ENCODE results near the gene DNAJB14.
"Not testable (repeated sequence)": the region's sequence is repeated elsewhere in the genome, so short reads cannot be mapped to it uniquely, and the experiment has no call there.

DNAJB14 gene
- long read RNA-seq, donor 1, full-length matches to known transcripts, result 5 of 5 reads
- long read RNA-seq, donor 1, partial matches to known transcripts, result 0 of 5 reads
- long read RNA-seq, donor 1, other reads (novel, unspliced or antisense), result 0 of 5 reads
- long read RNA-seq, donor 2, full-length matches to known transcripts, result 5 of 5 reads
- long read RNA-seq, donor 2, partial matches to known transcripts, result 0 of 5 reads
- long read RNA-seq, donor 2, other reads (novel, unspliced or antisense), result 0 of 5 reads
- long read RNA-seq, donor 3, full-length matches to known transcripts, result 1 of 1 reads
- long read RNA-seq, donor 3, partial matches to known transcripts, result 0 of 1 reads
- long read RNA-seq, donor 3, other reads (novel, unspliced or antisense), result 0 of 1 reads
- long read RNA-seq, donor 4, full-length matches to known transcripts, result 8 of 8 reads
- long read RNA-seq, donor 4, partial matches to known transcripts, result 0 of 8 reads
- long read RNA-seq, donor 4, other reads (novel, unspliced or antisense), result 0 of 8 reads
- long read RNA-seq, donor 5, full-length matches to known transcripts, result 9 of 9 reads
- long read RNA-seq, donor 5, partial matches to known transcripts, result 0 of 9 reads
- long read RNA-seq, donor 5, other reads (novel, unspliced or antisense), result 0 of 9 reads
- long read RNA-seq, donor 6, full-length matches to known transcripts, result 4 of 4 reads
- long read RNA-seq, donor 6, partial matches to known transcripts, result 0 of 4 reads
- long read RNA-seq, donor 6, other reads (novel, unspliced or antisense), result 0 of 4 reads
- long read RNA-seq, donor 7, full-length matches to known transcripts, result 6 of 6 reads
- long read RNA-seq, donor 7, partial matches to known transcripts, result 0 of 6 reads
- long read RNA-seq, donor 7, other reads (novel, unspliced or antisense), result 0 of 6 reads
- long read RNA-seq, donor 8, full-length matches to known transcripts, result 6 of 6 reads
- long read RNA-seq, donor 8, partial matches to known transcripts, result 0 of 6 reads
- long read RNA-seq, donor 8, other reads (novel, unspliced or antisense), result 0 of 6 reads

DNA sequence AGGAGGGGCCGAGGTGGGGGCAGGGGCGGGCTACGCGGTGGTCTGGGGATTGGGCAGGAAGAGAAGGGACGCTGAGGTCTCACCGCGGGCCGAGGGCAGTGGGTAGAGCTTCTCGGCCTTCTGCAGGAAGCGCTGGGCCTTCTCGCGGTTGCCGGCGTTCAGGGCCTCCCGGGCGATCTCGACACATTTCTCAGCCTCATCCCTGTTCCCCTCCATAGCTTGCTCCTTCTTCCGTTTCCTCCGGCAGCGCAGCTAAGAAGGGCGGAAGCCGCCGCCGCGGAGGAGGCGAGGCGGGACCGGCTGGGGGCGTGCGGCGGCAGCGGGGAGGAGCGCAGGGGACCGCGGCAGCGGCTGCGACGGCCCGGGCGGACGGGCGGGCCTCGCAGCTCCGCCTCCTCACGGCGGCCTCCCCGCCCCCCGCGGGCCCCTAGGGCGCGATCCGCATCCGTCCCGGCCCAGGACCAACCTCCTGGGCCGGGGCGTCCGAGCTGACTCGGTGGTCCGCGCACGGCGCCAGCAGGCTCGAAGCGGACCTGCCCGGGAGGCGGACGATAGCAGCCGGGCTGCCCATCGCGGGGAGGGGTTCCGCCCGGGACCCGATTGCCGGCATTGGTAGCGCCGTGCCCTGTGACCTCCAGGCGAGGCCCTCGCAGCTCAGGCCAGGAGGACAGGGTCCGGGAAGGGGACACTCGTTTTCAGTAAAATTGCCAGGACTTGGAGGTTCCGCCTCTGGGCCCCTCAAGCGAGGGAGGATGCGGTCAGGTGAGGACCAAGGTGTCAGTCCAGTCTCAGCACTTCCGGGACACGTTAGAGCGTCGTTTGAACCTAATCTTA lies at the start of gene DNAJB14:
TSS of gene DNAJB14 (minus strand) at position 263 of the 834 bp plus-strand sequence. CDS start at position 216, 47 bp downstream.
- DNase-seq, result peak; percentile 89

DNA sequence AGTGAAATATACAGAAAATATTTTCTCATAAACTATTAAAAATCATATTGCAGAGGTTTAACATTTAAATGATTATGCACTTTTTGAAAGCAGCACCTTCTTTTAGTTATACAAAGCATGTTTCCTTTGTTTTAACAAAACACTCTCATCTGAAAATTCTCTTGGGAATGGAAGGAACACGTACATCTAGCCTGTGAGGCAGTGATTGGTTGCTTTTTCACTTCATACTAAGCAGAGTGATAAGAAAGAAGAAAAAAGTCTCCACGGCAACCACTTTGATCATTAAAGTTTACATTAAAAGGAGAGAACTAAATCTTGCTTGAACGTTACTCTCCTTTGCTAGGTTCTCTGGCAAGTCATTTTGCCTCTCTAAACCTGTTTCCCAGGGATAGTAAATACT lies 45.3 kb upstream of the DNAJB14 start:
- DNase-seq, result no peak

DNA sequence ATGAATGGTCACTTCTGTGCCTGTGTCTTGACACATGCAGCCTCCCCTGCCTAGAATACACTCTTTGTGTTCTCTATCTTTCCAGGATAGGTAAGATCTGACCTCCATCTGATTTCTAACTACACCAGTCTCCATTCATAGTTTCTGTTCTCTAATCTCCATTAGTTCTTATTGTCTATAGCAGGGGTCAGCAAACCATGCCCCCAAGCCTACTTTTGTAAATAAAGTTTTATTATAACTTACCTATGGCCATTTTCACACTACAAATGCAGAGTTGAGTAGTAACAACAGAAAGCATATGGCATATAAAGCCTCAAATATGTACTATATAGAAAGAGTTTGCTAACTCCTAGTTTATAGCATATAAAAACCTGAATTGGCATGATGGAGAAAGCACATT lies 41.3 kb upstream of the DNAJB14 start:
- DNase-seq, result no peak

DNA sequence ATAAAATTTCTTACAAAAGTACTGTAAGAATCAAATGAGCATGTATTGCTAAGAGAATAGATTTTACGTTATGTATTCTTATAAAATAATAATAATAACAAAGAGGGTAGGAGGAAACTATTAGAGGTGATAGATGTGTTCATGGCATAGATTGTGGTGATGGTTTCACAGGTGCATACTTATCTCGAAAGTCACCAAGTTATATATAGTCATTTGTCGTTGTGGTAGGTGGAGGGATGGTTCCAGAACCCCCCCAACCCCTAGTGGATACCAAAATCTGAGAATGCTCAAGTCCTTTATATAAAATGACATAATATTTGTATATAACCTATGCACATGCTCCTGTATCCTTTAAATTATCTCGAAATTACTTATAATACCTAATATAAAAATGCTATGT lies 40.4 kb upstream of the DNAJB14 start:
- no peak for DNase-seq

DNA sequence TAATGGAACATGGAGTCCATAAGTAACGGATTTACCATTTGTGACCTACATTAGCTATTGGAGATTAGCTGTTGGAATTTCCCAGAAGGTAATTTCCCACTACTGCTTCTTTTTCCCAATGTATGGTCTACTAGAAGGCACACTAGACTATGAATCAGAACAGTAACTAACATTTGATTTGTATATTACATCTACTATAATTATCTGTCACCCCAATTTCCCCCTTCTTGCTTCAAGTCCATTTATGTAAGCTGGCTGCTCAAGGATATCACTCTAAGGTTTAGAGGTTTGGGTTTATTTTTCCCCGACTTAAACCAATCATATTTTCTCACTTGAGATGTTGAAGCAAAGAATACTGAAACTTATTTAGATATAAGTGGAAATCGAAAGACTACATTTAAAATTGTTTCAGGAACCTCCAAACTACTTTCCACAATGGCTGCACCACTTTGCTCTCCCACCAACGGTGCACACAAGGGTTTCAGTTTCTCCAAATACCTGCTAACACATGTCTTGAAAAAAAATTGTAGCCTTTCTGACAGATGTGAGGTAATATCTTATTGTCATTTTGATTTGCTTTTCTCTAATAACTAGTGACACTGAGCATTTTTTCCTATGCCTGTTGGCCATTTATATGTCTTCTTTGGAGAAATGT lies 37.0 kb upstream of the DNAJB14 start:
- DNase-seq, result no peak

DNA sequence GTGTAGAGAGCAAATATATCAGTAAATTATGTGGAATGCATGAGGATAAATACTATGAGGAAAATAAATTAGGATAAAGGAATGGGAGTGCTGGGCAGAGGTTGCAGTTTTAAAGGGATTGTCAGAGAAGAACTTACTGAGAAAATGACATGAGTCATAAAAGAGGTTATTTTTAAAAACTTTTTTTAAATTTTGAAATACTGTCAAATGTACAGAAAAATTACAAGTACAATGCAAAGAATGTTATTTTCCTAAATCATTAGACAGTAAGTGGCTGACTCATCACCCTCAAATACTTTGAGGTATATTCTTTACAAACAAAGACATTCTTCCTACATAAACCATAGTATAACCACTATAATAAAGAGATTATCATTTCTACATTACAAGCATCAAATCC lies 33.5 kb upstream of the DNAJB14 start:
- DNase-seq, result no peak

DNA sequence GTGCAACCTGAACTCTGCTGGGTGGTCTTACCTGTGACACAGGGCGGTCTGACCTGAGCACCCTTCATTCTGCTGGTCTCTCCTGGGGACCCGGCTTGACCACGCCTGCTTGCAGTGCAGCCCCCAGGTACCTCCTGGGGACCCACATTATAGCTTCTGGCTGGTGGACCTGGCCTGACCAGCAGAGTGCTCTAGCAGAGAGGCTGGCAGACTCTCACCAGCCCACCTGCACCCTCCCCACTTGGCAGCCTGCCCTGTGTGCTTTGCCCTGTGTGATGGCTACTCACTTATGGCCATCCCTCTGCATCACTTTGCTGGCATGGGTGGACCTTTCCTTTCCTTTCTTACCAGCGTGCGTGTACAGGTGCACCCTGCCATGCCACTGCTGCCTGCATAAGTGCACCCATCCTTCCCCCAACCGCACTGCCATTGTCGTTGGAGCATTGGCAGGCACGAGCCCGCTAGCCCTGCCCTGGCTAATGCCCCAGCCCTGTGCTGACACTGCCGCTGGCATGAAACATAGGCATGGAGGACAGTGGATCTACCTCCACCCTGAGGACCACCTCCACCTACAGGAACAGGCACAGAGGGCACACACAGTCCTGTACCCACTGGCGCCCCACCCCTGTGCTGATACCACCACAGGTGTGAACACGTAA lies 25.2 kb upstream of the DNAJB14 start:
- DNase-seq, result no peak

DNA sequence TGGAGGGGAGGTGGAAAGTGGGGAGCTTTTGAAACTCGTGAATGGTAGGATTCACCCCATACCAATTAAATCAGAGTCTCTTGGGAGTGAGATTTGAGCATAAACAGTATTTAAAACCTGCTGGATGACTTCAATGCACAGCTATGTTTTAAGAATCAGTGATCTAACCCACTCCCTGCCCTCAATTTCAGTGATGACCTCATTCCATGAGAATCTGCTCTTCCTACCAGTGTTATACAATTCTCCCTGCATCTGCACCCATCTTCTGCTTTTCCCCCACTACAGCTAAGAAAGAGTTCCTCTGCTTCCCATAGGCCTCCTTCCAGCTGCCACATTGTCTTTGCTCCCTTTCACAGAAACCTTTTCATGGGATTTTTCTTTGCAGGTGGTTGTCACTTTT lies 21.9 kb upstream of the DNAJB14 start:
- no peak for DNase-seq

DNA sequence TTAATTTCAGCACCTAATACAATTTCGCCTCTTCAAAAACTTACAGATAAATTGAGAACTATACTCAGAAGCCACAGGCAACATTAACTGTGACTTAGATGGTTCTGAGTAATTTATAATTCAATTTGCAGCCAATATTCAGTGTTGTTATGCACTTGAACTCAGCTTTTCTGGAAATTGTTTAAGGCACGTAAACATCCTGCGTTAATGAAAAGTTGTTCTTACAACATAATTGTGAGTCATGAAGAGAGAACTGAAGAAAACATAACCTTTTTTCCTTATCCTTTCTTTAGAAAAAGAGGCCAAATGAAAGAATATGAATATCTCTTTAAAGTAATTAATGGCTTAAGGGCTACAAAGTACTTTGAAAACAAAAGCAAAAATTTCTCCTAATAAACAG lies 20.3 kb upstream of the DNAJB14 start:
- DNase-seq, result no peak

DNA sequence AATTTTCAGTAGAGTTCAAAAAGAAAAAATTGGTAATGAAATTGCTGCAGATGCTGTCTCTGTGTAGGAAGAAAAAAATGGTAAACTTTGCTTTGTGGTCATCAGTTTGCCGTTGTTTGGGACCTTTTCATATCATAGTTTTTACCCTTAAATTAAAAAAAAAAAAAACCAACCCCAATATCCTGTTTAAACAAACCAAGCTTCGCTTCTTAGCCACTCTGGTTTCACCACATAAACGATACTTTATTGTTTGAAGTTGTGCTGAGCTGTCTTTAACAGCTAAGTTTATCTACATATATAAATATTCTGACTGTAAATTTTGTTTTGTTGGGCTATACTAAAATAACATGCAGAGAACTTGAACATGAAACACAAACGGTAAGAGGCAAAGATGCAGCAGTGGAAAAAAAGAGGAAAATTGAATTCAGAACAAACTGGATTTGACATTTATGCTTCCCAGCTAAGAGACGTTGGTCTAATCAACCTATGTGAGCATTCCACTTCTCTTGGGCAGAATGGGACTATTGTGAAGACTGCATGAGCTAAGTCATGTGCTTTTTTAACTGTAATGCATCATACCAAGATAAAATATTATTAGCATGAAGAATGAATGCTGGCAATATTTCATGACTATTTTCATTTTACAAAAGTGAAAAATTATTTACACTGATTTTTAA lies 19.4 kb upstream of the DNAJB14 start:
- no peak for DNase-seq

DNA sequence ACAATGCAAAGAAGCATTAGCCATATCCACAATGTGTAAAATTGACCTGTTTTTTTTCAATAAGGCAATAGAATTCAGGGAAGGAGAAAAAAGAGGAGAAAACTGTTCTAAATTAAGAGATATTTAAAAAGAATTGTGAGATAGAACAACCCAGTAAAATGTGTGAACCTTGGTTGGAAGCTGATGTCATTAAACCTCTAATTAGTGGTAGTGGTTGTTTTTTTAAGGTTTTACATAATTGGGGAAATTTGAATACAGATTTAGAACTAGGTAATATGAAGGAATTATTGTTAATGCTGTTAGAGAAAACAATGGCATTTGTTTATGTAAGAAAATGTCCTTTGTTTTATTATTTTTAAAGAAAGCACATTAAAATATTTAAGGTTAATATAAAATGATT lies 18.8 kb upstream of the DNAJB14 start:
- no peak for DNase-seq

DNA sequence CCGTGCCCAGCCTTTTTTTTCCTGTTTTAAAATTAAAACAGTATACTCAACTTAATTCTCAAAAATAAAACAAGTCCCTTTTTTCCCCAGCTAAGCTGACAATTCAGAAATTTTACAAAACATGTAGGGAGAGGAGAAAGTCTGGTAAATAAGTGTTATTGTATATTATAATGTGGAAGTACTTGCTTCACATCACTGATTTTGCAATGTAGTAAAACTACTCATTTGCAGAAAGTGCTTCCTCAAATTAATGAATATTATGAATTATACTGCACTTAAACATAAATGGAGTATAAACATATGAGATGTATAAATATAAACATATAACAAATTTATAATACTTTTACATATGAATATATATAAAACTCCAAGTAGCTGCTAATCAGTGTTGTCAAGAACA lies 15.3 kb upstream of the DNAJB14 start:
- DNase-seq, result no peak

DNA sequence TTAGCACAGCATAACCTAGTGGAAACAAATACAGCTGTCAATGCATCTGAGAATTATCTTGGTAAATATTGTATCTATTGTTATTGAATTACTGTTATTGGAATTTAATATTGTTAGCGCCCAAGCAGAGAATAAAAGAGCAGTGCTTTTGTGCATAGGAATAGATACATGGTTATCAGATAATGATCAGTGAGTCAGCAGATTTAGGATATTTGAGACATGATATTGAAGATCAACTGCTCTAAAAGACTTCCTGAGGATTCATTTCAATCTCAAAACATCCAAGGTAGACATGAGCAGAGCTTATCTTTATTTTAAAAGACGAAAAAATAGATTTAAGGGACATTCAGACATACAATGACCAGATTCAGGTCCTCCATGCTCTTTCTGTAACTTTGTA lies 14.2 kb upstream of the DNAJB14 start:
- no peak for DNase-seq

DNA sequence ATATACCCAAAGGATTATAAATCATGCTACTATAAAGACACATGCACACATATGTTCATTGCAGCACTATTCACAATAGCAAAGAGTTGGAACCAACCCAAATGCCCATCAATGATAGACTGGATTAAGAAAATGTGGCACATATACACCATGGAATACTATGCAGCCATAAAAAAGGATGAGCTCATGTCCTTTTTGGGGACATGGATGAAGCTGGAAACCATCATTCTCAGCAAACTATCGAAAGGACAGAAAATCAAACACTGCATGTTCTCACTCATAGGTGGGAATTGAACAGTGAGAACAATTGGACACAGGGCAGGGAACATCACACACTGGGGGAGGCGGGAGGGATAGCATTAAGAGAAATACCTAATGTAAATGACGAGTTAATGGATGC lies 11.8 kb upstream of the DNAJB14 start:
- DNase-seq, result not testable (repeated sequence)

DNA sequence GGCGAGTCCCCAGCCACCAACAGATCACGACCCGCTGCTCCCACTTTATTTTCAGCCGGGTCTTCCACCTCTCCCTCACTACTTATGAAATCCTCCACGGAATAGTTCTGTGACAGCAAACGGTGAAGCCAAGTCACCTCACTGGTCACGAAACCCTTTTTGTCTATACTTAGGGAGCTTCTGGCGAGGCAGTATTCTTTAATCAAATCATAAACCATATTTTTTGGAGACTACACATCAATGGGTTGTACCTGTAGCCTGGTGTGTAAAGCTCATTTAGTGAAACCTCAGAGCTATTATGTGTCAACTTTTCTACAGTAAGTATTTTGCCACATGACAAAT lies 4.5 kb upstream of the DNAJB14 start:
- no peak for DNase-seq

DNA sequence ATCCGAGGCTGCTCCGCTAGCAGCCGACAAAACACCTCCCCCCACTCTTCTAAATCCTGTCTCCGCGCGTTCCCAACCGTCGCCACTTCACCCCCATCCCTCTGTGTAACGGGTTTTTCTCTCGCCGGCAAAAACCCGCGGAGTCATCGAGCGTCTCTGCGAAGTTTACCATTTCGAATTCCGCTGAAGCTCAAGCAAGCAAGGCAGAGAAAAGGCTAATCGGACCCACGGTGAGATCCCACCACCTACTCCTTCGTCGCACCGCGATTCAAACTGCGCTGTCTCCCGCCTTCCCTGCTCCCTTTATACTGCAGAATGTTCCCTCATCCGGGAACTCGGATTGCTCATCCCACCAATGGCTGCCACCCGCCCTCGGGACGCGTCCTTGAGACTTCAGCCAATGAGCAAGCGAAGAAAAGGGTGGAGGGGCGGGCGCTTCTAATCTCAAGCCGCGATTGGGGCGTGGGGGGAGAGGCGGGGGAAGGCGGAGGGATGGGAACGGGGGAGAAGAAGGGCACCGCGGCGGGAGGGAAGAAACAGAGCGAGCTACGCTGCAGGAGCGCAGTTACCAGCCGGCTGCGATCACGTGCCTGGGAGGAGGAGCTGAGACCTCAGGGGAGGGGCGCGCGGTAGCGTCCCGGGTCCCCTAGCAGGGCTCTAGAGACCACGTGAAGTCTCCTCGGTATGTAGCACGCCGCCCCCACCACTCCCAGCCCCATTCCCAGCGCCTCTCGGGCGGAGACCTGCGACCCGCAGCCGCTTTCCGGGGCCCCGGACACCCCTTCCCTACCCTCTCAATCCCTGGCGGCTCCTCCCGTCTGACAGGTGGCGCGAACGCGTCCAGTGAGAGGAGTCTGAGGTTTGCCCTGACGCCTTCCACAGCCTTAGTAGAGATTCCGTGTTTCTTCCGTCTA lies 3.8 kb upstream of the DNAJB14 start, which contains the start of gene H2AZ1:
TSS of gene H2AZ1 (minus strand) at position 277 of the 914 bp plus-strand sequence. CDS start at position 172, 105 bp downstream.
- peak; percentile 90 for DNase-seq

DNA sequence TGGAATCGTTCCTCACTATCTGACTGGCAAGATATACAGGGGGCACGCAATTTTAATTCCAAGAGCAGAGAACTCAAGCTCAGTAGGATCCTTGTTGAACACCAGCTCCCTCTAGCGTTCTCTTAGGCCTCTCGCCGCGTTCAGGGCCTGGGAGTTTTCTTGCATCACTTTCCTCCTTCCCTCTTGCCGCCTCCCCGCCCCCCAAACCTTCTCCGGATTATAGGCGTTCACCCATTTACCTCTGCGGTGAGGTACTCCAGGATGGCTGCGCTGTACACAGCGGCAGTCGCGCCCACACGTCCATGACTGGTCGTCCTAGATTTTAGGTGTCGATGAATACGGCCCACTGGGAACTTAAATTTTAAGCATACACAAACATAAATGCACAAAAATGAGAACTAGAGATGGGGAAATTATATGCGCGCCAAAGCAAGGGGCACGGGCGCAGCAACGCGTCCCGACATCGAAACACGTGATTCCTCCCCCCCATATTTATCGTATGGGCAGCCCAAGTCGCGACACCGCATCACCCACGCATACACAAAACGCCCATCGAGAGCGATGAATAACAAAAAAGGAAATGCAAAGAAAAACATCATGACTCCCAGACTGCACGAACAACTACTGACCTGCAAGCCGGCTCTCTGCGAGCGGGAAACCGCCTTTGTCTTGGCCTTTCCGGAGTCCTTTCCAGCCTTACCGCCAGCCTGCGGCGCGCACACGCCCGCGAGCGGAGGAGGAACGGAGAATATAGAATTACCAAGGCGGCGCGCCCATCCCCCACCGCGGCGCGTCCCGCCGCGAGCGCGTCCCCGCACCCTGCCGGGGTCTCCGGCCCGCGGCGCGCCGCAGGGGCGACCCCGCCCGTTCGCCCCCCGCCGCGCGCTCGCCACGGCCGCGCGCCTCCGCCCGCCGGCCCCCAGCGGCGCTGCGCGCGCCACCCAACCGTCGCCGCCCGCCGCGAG lies 2.9 kb upstream of the DNAJB14 start:
- peak; percentile 80 for DNase-seq

DNA sequence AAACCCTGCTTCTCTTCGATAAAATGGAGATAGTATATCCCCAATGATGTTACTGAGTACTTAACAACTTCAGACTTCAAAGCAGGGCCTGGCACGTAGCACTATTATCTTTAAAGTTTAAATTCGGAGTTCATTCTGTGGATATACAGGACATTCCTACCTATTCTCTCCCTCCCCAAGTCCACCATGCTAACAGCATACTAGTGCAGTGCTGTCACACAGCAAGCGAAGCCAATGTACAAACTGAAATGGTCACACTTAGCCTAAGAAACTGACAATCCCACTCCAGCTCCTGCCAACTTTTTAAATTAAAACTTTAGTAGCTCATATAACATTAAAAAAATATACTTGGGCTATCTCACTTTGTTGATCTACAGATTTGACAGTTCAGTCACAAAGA lies 1.2 kb upstream of the DNAJB14 start:
- DNase-seq, result no peak

Measured in right kidney (tissue), 9 donors.